HG02973 (cell line): ENCODE results near the gene TBX10.
"Not testable (repeated sequence)": the region's sequence is repeated elsewhere in the genome, so short reads cannot be mapped to it uniquely, and the experiment has no call there.

Experiments used
- ATAC-seq: cut with Tn5 transposase; IDR thresholded peaks from one replicate; pipeline ENCODE4 v1.9.1; 2021; ENCODE audit warnings: moderate library complexity; ENCODE audit not compliant: unreplicated experiment

The TBX10 gene

GRCh38 chr11:67604815-67605214 lies 34.7 kb downstream of the TBX10 start:
- ATAC-seq, result no peak

- ATAC-seq, result not testable (repeated sequence)
Measured at GRCh38 chr11:67604119-67604518, 35.4 kb downstream of the TBX10 start.

- no peak for ATAC-seq
Measured at GRCh38 chr11:67601098-67601497, 38.5 kb downstream of the TBX10 start.

GRCh38 chr11:67600324-67601029 lies 39.1 kb downstream of the TBX10 start:
- ATAC-seq, result no peak

- no peak for ATAC-seq
Measured at GRCh38 chr11:67599149-67599548, 40.4 kb downstream of the TBX10 start.

- ATAC-seq, result not testable (repeated sequence)
Measured at GRCh38 chr11:67597963-67598362, 41.6 kb downstream of the TBX10 start.

GRCh38 chr11:67597458-67597857 lies 42.1 kb downstream of the TBX10 start:
- not testable (repeated sequence) for ATAC-seq

GRCh38 chr11:67596753-67597300 lies 42.7 kb downstream of the TBX10 start:
- no peak for ATAC-seq

GRCh38 chr11:67594480-67594879 lies 45.1 kb downstream of the TBX10 start:
- ATAC-seq, result no peak

GRCh38 chr11:67593565-67593905 lies 46.0 kb downstream of the TBX10 start:
- ATAC-seq, result no peak

GRCh38 chr11:67592880-67593564 lies 46.5 kb downstream of the TBX10 start:
- no peak for ATAC-seq

- not testable (repeated sequence) for ATAC-seq
Measured at GRCh38 chr11:67588899-67589415, 50.6 kb downstream of the TBX10 start.

- peak; percentile 27 for ATAC-seq
Measured at GRCh38 chr11:67588136-67588503, 51.4 kb downstream of the TBX10 start.

- no peak for ATAC-seq
Measured at GRCh38 chr11:67586568-67587250, 52.9 kb downstream of the TBX10 start.

GRCh38 chr11:67585911-67586310 lies 53.7 kb downstream of the TBX10 start:
- no peak for ATAC-seq

- ATAC-seq, result no peak
Measured at GRCh38 chr11:67584881-67585873, 54.4 kb downstream of the TBX10 start.

- no peak for ATAC-seq
Measured at GRCh38 chr11:67584205-67584880, 55.2 kb downstream of the TBX10 start.

GRCh38 chr11:67583247-67584204 lies 56.0 kb downstream of the TBX10 start, which contains the start of gene GSTP1:
Gene GSTP1, plus strand, starts transcription at chr11:67583812. Its CDS starts 32 bp downstream, at chr11:67583844.
- peak; percentile 54 for ATAC-seq

GRCh38 chr11:67582011-67582410 lies 57.6 kb downstream of the TBX10 start:
- no peak for ATAC-seq
